Islet precursor cell (in vitro differentiated cells): ENCODE measurements around the gene MYLK3.

ENCODE experiments used
- DNase-seq: peaks from one replicate; pipeline ENCODE4 v3.0.0-alpha.2; 2018

Gene MYLK3

GRCh38 chr16:46727184-46727583, 21.0 kb downstream of the MYLK3 start:
- no peak for DNase-seq

GRCh38 chr16:46721885-46722284, 26.3 kb downstream of the MYLK3 start:
- no peak for DNase-seq

DNA sequence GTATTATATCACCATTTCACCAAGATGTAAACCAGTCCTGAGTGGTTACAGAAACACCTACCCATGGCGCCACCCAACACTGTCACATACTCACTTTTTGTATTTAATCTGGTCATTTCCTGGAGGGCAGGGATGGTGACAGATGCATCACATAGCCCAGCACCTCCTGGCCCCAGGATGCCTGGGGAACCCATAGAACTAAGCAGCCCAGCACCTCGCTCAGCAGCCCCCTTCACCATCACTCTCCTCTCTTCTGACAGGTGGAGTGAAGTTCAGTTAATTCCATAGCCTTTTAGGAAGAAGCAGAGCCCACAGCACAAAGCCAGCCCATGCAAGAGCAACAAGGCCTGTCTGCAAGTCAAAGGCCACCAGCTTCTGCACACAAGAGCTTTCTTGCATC, 27.5 kb downstream of the MYLK3 start:
- DNase-seq, result no peak

DNA sequence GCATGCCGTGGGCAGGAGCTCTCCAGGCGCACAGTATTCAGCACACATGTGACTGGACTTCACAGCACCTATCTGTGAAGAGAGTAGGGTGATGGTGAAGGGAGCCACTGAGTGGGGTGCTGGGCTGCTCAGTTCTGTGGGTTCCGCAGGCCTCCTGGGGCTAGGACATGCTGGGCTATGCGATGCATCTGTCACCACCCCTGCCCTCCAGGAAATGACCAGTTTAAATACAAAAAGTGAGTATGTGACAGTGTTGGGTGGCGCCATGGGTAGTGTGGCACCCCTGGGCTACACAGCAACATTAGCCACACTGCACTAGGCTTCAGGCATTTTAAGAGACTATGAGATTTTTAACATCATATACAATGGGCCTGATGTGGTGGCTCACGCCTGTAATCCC, 28.6 kb downstream of the MYLK3 start:
- no peak for DNase-seq

GRCh38 chr16:46718214-46718613, 29.9 kb downstream of the MYLK3 start:
- no peak for DNase-seq

GRCh38 chr16:46717692-46718091, 30.5 kb downstream of the MYLK3 start:
- DNase-seq, result no peak

- no peak for DNase-seq
Observed at GRCh38 chr16:46715769-46716305, 32.3 kb downstream of the MYLK3 start.

GRCh38 chr16:46714797-46715591, 33.1 kb downstream of the MYLK3 start:
- no peak for DNase-seq

DNA sequence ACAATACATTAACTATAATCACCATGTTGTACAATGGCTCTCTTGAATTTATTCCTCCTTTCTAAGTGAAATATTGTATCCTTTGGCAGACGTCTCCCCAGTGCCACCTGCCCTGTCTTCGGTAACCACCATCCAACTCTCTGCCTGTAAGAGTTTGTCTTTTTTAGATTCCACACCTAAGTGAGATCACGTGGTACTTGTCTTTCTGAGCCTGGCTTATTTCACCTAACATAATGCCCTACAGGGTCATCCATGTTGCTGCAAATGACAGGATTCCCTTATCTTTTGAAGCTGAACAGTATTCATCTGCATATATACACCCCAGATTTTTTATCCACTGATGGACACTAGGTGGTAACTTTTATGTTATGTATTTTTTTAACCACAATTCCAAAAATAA, 34.5 kb downstream of the MYLK3 start:
- DNase-seq, result no peak

GRCh38 chr16:46712911-46713310, 35.2 kb downstream of the MYLK3 start:
- DNase-seq, result no peak

DNA sequence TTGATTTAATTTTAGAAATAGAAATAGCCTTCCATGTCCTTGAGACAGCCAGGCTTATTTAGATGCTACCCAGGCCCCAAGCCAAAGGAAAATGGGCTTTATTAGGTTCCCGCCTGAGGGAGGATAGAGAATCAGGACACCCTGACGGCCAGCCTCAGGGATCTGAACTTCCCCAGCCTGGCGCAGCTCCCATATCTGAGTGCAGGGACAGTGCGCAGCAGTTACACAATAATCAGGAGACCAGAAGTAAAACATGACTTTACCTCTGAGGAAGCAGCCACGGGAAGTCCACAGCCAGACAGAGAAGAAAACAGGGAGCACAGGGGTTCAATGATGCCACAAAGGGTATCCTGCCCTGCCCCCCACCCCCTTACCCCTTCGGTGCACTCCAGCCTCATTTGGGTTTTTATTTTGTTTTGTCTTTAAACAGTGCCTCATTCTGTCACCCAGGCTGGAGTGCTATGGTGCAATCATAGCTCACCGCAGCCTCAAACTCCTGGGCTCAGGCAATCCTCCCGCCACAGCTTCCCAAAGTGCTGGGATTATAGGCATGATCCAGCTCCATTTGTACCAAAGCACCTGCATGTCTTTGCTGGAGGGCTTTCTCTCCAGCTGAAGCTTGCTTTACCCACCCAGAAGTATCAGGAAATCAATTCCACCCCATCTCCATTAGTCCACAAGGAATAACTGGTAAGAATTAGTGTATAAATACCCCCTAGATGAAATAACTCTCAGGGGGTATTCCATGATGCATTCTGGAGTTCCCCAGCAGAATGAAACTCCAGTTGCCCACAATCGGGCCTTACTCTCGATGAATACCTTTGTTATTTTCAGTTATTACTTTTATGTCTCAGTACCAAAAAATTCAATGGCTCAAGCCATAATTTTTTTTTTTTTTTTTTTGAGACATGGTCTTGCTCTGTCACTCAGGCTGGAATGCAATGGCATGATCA, 36.8 kb downstream of the MYLK3 start:
- DNase-seq, result no peak

DNA sequence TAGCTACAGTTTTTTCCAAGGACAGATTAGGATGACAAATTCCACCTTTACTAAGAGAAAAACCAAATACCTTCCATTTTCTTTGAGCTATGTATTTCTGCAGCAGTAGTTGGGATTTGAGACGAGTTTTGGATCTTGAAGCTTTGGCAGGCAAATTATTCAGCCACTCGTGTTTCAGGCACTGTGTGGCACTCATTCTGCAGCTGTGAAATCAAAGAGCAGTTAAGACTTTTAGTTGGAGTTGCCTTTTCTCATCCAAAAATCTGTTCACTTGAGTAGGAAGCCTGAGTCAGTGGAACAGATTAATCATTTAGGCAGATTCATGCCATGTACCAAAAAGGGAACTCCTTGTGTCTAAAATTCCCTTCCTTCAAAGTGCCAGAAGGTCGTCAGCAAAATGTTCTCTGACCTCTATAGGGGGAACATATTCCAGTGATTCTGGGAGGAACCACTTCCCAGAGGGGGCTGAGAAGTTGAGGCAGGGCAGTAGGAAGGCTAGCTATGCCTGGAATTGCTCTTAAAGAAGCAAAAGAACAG, 38.6 kb downstream of the MYLK3 start:
- DNase-seq, result no peak

- DNase-seq, result no peak
Observed at GRCh38 chr16:46706642-46707041, 41.5 kb downstream of the MYLK3 start.

DNA sequence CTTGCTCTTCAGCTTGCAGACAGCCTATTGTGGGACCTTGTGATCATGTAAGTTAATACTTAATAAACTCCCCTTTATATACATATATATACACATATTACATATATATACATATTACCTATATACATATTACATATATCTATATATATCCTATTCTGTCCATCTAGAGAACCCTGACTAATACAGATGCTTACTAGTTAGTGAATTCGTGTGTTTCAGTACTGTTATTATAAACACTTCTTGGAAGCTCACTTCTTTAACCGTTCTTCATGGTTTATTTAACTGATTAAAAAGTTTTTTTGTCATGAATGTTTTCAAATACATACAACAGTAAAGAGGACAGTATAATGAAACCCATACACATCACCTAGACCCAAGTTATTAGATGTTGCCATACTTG, 46.1 kb downstream of the MYLK3 start:
- DNase-seq, result no peak

DNA sequence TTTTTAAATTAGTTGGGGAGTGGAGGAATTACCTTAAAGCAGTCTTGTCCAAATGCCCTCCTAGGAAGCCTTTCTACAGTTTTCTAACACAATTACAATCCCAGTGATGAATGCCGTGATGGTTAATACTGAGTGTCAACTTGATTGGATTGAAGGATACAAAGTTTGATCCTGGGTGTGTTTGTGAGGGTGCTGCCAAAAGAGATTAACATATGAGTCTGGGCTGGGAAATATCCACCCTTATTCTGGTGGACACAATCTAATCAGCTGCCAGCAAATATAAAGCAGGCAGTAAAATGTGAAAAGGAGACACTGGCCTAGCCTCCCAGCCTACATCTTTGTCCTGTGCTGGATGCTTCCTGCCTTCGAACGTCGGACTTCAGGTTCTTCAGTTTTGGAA, 46.5 kb downstream of the MYLK3 start:
- no peak for DNase-seq

DNA sequence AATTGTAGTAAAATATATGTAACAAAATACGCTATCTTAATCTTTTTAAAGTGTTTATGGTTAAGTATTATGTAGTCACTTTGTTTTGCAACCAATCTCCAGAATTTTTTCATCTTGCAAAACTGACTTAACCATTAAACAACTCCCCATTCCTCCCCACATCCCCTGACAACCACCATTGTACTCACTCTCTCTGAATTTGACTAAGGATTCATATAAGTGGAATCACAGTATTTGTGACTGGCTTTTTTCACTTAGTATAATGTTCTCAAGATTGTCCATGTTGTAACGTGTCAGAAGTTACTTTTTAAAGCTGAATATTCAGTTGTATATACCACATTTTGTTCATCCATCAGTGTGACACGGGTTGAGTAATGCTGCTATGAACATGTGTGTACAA, 48.1 kb downstream of the MYLK3 start:
- DNase-seq, result no peak

- no peak for DNase-seq
Observed at GRCh38 chr16:46696957-46697356, 51.2 kb downstream of the MYLK3 start.

GRCh38 chr16:46695937-46696336, 52.2 kb downstream of the MYLK3 start:
- no peak for DNase-seq

DNA sequence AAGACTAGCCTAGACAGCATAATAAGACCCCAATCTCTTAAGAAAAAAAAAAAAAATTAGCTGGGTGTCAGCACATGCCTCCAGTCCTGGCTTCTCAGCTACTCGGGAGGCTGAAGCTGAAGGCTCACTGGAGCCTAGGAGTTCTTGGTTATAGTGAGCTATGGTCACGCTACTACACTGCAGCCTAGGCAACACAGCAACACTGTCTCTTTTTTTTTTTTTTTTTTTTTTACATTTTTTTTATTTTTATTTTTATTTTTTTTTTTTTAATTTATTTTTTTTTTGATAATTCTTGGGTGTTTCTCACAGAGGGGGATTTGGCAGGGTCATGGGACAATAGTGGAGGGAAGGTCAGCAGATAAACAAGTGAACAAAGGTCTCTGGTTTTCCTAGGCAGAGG, 54.5 kb downstream of the MYLK3 start:
- no peak for DNase-seq

- no peak for DNase-seq
Observed at GRCh38 chr16:46691726-46692125, 56.4 kb downstream of the MYLK3 start.

- DNase-seq, result peak; percentile 62
Observed at GRCh38 chr16:46690281-46691178, 57.6 kb downstream of the MYLK3 start.
